GM19395 (cell line): ENCODE data around the gene OR11H12.
"Not testable (repeated sequence)": the region's sequence is repeated elsewhere in the genome, so short reads cannot be mapped to it uniquely, and the experiment has no call there.

Source experiments
- ATAC-seq: cut with Tn5 transposase; IDR thresholded peaks from one replicate; pipeline ENCODE4 v1.9.1; 2021; ENCODE audit warnings: mild to moderate bottlenecking, moderate library complexity; ENCODE audit not compliant: unreplicated experiment

The OR11H12 gene

GRCh38 chr14:18600817-18601216 lies at the start of gene OR11H12:
OR11H12 (plus strand) TSS chr14:18601117; CDS start chr14:18601117, 0 bp downstream.
- ATAC-seq = not testable (repeated sequence)

- not testable (repeated sequence) for ATAC-seq
Observed at GRCh38 chr14:18582908-18583307, 18.0 kb upstream of the OR11H12 start.

GRCh38 chr14:18626610-18627213 lies 25.8 kb downstream of the OR11H12 start:
- ATAC-seq = not testable (repeated sequence)

- ATAC-seq = not testable (repeated sequence)
Observed at GRCh38 chr14:18636066-18636465, 35.1 kb downstream of the OR11H12 start.

GRCh38 chr14:18638032-18638431 lies 37.1 kb downstream of the OR11H12 start:
- ATAC-seq = not testable (repeated sequence)

- not testable (repeated sequence) for ATAC-seq
Observed at GRCh38 chr14:18638785-18639184, 37.9 kb downstream of the OR11H12 start.

GRCh38 chr14:18646075-18646730 lies 45.3 kb downstream of the OR11H12 start:
- ATAC-seq = not testable (repeated sequence)
